WTC11 (cell line): ENCODE data around the gene FAM228B. TPM values are rescaled to one million over a fixed set of nuclear protein-coding genes. Genes with fewer than 3 reads are reported as not detected.

Source experiments
- ATAC-seq: fragments of 200-7000 bp; cut with Tn5 transposase; 2 replicates; pipeline ENCODE4 v1.10.0; 2021; ENCODE audit warnings: mild to moderate bottlenecking, moderate library complexity
- CTCF ChIA-PET: fragments of 300-600 bp; sonication (Branson Sonifier 250); formaldehyde crosslinking; loops from one replicate; lab custom pipeline; 2021; ENCODE audit warnings: antibody characterized with exemption; lab: Charles Lee
- POLR2A ChIA-PET: fragments of 350-600 bp; sonication (Branson Sonifier 250); formaldehyde crosslinking; loops from one replicate; lab custom pipeline; 2021; ENCODE audit warnings: antibody characterized with exemption; lab: Charles Lee
- DNase-seq: peaks from one replicate; pipeline ENCODE4 v3.0.0; 2021; ENCODE audit warnings: low spot score
- H3K27ac Mint-ChIP-seq: 2 replicates; pipeline ENCODE4 v1.8.0; 2021; ENCODE audit warnings: mixed read lengths
- H3K27me3 Mint-ChIP-seq: 2 replicates; pipeline ENCODE4 v1.8.0; 2021; ENCODE audit warnings: low read depth, mild to moderate bottlenecking, moderate library complexity, mixed read lengths
- H3K36me3 Mint-ChIP-seq: 2 replicates; pipeline ENCODE4 v1.8.0; 2021; ENCODE audit warnings: mixed read lengths
- H3K4me1 Mint-ChIP-seq: 2 replicates; pipeline ENCODE4 v1.8.0; 2022; ENCODE audit warnings: mixed read lengths
- H3K4me3 Mint-ChIP-seq: 2 replicates; pipeline ENCODE4 v1.8.0; 2021; ENCODE audit warnings: mild to moderate bottlenecking, moderate library complexity, mixed read lengths
- H3K9me3 Mint-ChIP-seq: 2 replicates; pipeline ENCODE4 v1.8.0; 2021; ENCODE audit warnings: mixed read lengths
- ATF1 ChIP-seq: sonication (generic); formaldehyde crosslinking; IDR thresholded peaks from 2 replicates; pipeline ENCODE4 v1.8.1; 2023; ENCODE audit warnings: mild to moderate bottlenecking, moderate library complexity, missing genetic modification reagents
- ATF2 ChIP-seq: sonication (generic); formaldehyde crosslinking; IDR thresholded peaks from 2 replicates; pipeline ENCODE4 v1.8.1; 2022; ENCODE audit warnings: low read depth, missing genetic modification reagents, borderline replicate concordance
- ATF6 ChIP-seq: sonication (generic); formaldehyde crosslinking; IDR thresholded peaks from 2 replicates; pipeline ENCODE4 v1.8.1; 2023; ENCODE audit warnings: mild to moderate bottlenecking, missing genetic modification reagents
- GABPB1 ChIP-seq: sonication (generic); formaldehyde crosslinking; IDR thresholded peaks from 2 replicates; pipeline ENCODE4 v1.8.1; 2023; ENCODE audit warnings: mild to moderate bottlenecking, missing genetic modification reagents
- IRF1 ChIP-seq: sonication (generic); formaldehyde crosslinking; IDR thresholded peaks from 2 replicates; pipeline ENCODE4 v1.8.0; 2023; ENCODE audit warnings: missing genetic modification reagents
- IRF2 ChIP-seq: sonication (generic); formaldehyde crosslinking; IDR thresholded peaks from 2 replicates; pipeline ENCODE4 v1.8.0; 2022; ENCODE audit warnings: low read depth, missing genetic modification reagents, borderline replicate concordance
- JAZF1 ChIP-seq: fragments of 250-450 bp; sonication (Bioruptor Pico); IDR thresholded peaks from 2 replicates; pipeline ENCODE4 v1.9.0; 2021; ENCODE audit warnings: moderate library complexity, mild to moderate bottlenecking, inconsistent platforms
- MAX ChIP-seq: sonication (generic); formaldehyde crosslinking; IDR thresholded peaks from 2 replicates; pipeline ENCODE4 v1.8.0; 2022; ENCODE audit warnings: mild to moderate bottlenecking, missing genetic modification reagents
- MXD4 ChIP-seq: fragments of 250-450 bp; sonication (Bioruptor Pico); IDR thresholded peaks from 2 replicates; pipeline ENCODE4 v1.8.0; 2021; ENCODE audit warnings: mild to moderate bottlenecking, moderate library complexity, borderline replicate concordance
- PRRX2 ChIP-seq: fragments of 250-450 bp; sonication (Bioruptor Pico); IDR thresholded peaks from 2 replicates; pipeline ENCODE4 v1.8.0; 2021; ENCODE audit warnings: mild to moderate bottlenecking
- TEAD4 ChIP-seq: sonication (generic); formaldehyde crosslinking; IDR thresholded peaks from 2 replicates; pipeline ENCODE4 v1.8.0; 2022; ENCODE audit warnings: mild to moderate bottlenecking, missing genetic modification reagents
- TP53 ChIP-seq: sonication (generic); formaldehyde crosslinking; IDR thresholded peaks from 2 replicates; pipeline ENCODE4 v1.8.1; 2023; ENCODE audit warnings: mild to moderate bottlenecking, missing genetic modification reagents
- USF1 ChIP-seq: sonication (generic); formaldehyde crosslinking; IDR thresholded peaks from 2 replicates; pipeline ENCODE4 v1.8.0; 2022; ENCODE audit warnings: mild to moderate bottlenecking, missing genetic modification reagents
- USF2 ChIP-seq: sonication (generic); formaldehyde crosslinking; IDR thresholded peaks from 2 replicates; pipeline ENCODE4 v1.8.1; 2023; ENCODE audit warnings: mild to moderate bottlenecking, missing genetic modification reagents, moderate library complexity
- ZNF396 ChIP-seq: fragments of 250-450 bp; sonication (Bioruptor Pico); IDR thresholded peaks from 2 replicates; pipeline ENCODE4 v1.8.0; 2021; ENCODE audit warnings: mild to moderate bottlenecking, moderate library complexity, borderline replicate concordance
- ZNF416 ChIP-seq: fragments of 250-450 bp; sonication (Bioruptor Pico); IDR thresholded peaks from 2 replicates; pipeline ENCODE4 v1.9.0; 2021; ENCODE audit warnings: mild to moderate bottlenecking, inconsistent platforms
- ZNF512 ChIP-seq: sonication (generic); formaldehyde crosslinking; IDR thresholded peaks from 2 replicates; pipeline ENCODE4 v1.8.1; 2022; ENCODE audit warnings: missing genetic modification reagents, borderline replicate concordance
- ZSCAN18 ChIP-seq: fragments of 250-450 bp; sonication (Bioruptor Pico); IDR thresholded peaks from 2 replicates; pipeline ENCODE4 v2.1.2; 2022; ENCODE audit warnings: mild to moderate bottlenecking, moderate library complexity
- total RNA-seq: library from RNA; stranded (reverse); gene quantifications from 3 replicates; pipeline ENCODE4 v1.2.3, GENCODE V29; 2021

Gene FAM228B
- total RNA-seq, 1 experiment from 2014 or later = 2.7 TPM

- ChIA-PET CTCF (no interaction called here), POLR2A (no interaction called here)
- ATAC-seq = no peak; the same call in 1 of the 2 replicates
Measured at GRCh38 chr2:24182507-24182906, 59.2 kb downstream of the FAM228B start.

More at GRCh38 chr2:24182507-24182906, 59.2 kb downstream of the FAM228B start:
- no peak for TF ChIP-seq PRRX2 (CRISPR knock-in tag)
- TF ChIP-seq ATF2 = no peak
- no peak for TF ChIP-seq ZSCAN18 (CRISPR knock-in tag)
- TF ChIP-seq ATF1 (CRISPR knock-in tag) = no peak
- no peak for TF ChIP-seq ZNF416 (CRISPR knock-in tag)
- no peak for TF ChIP-seq IRF1
- TF ChIP-seq TEAD4 (CRISPR knock-in tag) = no peak
- no peak for TF ChIP-seq MAX (CRISPR knock-in tag)
- 0 out of 2 replicates have a peak, but pooled peaks have one; percentile 22 for TF ChIP-seq USF1
- TF ChIP-seq IRF2 (CRISPR knock-in tag) = no peak
- TF ChIP-seq JAZF1 = no peak
- no peak for TF ChIP-seq ZNF396 (CRISPR knock-in tag)
- TF ChIP-seq ZNF512 (CRISPR knock-in tag) = no peak
- no peak for TF ChIP-seq MXD4 (CRISPR knock-in tag)
- no peak for TF ChIP-seq TP53 (CRISPR knock-in tag)
- 0 out of 2 replicates have a peak, but pooled peaks have one; percentile 13 for TF ChIP-seq USF2
- no peak for TF ChIP-seq ATF6 (CRISPR knock-in tag)
- TF ChIP-seq GABPB1 (CRISPR knock-in tag) = peak; percentile 98
- Mint-ChIP-seq H3K9me3 (peaks cover 6% of the 10 kb centered on the region; the same call in 1 of the 2 replicates), H3K4me1 (no peaks in the 10 kb centered on the region), H3K27ac (no peak overlapping the region), H3K36me3 (no peaks in the 10 kb centered on the region), H3K4me3 (no peak overlapping the region), H3K27me3 (no peaks in the 10 kb centered on the region; the same call in 1 of the 2 replicates)
- DNase-seq = no peak
